Measurements from ENCODE around the gene MED16.

GRCh38 chr19:871446-872265 lies 21.3 kb downstream of the MED16 start:
- TF ChIP-seq CTCF (IDR thresholded peaks at IDR 0.05) (no peak), POLR2AphosphoS5 (IDR thresholded peaks at IDR 0.05) (no peak), POLR2A (IDR thresholded peaks at IDR 0.05) (no peak)
